GM20000 (cell line): ENCODE measurements around the gene HSPA5.
"Not testable (repeated sequence)": the region's sequence is repeated elsewhere in the genome, so short reads cannot be mapped to it uniquely, and the experiment has no call there.

ENCODE experiments used
- DNase-seq: peaks from one replicate; pipeline ENCODE4 v3.0.0; 2012; ENCODE audit warnings: low spot score
- TF ChIP-seq, protein P1 (sequence below): IDR thresholded peaks from 2 replicates; pipeline ENCODE4 v1.5.1; 2012; ENCODE audit warnings: mild to moderate bottlenecking, control low read depth; ENCODE audit errors: extremely low read depth, missing control alignments

HSPA5 gene

DNA sequence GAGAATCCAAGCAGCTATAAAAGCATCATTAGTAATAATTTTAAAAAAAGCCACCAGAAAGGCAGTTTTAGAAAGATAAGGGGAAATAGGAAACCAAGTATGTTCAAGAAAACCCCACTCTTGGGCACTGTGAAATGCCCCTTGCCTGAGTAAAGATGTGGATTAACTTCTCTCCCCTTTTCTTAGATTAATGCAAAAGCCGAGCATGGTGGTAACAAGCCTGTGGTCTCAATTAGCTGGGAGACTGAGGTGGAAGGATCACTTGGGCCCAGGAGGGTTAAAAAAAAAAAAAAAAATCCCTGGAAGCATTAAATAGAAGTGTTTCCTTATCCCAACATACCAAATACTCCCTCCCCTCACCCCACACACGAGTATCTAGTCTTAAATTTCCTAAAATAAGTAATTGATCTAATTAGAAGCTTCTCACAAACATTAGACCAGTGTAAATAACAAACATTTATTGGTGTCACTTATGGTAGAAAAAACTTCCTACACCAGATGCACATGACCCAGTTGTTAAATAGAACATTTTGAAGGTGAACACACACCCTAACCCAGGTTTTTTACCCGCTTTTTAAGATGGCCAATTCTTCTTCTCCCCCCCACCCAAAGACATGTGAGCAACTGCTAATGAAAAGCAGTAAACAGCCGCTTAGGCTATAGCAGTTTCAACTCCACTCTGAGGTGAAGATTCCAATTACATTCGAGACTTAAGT, 5.2 kb downstream of the HSPA5 start:
- no peak for DNase-seq
- TF ChIP-seq, protein P1, sequence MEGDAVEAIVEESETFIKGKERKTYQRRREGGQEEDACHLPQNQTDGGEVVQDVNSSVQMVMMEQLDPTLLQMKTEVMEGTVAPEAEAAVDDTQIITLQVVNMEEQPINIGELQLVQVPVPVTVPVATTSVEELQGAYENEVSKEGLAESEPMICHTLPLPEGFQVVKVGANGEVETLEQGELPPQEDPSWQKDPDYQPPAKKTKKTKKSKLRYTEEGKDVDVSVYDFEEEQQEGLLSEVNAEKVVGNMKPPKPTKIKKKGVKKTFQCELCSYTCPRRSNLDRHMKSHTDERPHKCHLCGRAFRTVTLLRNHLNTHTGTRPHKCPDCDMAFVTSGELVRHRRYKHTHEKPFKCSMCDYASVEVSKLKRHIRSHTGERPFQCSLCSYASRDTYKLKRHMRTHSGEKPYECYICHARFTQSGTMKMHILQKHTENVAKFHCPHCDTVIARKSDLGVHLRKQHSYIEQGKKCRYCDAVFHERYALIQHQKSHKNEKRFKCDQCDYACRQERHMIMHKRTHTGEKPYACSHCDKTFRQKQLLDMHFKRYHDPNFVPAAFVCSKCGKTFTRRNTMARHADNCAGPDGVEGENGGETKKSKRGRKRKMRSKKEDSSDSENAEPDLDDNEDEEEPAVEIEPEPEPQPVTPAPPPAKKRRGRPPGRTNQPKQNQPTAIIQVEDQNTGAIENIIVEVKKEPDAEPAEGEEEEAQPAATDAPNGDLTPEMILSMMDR: no peak

DNA sequence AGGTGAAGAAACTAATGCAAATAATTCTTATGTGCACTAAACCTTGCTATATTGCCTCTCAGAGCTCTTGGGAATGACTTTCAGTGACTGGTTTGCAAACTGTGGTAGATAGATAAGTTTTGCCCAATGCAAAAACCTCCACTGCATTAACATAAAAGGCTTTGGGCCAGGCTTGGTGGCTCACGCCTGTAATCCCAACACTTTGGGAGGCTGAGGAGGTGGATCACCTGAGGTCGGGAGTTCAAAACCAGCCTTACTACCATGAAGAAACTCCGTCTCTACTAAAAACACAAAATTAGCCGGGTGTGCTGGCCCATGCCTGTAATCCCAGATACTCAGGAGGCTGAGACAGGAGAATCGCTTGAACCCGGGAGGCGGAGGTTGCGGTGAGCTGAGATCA, 7.0 kb downstream of the HSPA5 start:
- DNase-seq: not testable (repeated sequence)

DNA sequence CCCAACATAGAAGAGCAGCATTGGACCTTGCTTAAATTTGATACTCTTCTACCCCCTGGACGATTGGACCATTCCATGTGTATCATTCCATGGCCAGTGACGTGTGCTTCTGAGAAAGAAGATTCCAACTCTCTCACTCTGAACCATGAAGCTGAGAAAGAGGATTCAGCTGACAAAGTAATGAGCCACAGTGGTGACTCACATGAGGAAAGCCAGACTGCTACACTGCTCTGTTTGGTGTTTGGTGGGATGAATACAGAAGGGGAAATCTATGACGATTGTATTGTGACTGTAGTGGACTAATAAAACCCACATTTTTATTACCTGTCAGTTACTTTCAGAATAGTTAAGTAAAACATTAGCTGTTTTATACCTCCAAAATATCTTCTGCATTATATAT, 7.5 kb downstream of the HSPA5 start:
- DNase-seq: no peak
- TF ChIP-seq, protein P1: no peak

DNA sequence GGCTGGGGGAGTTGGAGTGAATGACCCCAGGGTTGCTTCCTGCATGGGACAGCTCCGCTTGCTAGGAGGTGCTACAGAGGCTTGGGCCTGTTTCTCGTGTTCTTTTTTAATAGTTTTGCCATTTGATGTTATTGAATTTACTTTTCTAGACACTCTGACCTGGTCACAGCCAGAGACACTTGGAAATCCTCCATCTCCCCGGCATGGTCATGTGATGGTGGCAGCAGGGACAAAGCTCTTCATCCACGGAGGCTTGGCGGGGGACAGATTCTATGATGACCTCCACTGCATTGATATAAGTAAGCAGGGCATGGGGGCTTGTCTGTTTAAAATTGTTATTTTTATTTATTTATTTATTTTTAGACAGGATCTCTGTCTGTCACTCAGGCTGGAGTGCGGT, 13.4 kb downstream of the HSPA5 start:
- DNase-seq: no peak

DNA sequence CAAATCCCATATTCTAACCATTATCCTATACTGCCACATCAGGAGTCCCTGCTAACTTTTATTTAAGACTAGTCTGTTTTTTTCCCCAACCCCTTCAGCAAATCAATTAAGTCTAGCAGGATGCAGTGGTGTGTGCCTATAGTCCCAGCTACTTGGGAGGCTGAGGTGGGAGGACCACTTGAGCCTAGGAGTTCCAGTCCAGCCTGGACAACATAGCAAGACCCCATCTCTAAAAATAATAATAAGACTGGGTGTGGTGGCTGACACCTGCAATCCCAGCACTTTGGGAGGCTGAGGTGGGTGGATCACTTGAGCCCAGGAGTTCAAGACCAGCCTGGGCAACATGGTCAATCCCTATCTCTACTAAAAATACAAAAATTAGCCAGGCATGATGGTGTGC, 16.3 kb downstream of the HSPA5 start:
- DNase-seq: not testable (repeated sequence)

More for the DNA sequence above, 13.4 kb downstream of the HSPA5 start:
- TF ChIP-seq, protein P1: no peak

DNA sequence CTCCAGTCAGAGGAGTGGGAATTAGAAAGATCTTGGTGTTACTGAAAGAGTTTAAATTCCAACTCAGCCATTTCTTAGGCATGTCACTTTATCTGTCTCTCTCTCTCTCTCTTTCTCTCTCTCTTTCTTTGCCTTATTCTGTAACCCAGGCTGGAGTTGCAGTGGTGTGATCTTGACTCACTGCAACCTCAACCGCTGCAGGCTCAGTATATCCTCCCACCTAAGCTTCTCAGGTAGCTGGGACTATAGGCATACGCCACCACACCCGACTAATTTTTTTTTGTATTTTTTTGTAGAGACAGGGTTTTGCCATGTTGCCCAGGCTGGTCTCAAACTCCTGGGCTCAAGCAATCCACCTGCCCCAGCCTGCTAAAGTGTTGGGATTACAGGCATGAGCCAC, 22.5 kb downstream of the HSPA5 start:
- TF ChIP-seq, protein P1: no peak
- no peak for DNase-seq

DNA sequence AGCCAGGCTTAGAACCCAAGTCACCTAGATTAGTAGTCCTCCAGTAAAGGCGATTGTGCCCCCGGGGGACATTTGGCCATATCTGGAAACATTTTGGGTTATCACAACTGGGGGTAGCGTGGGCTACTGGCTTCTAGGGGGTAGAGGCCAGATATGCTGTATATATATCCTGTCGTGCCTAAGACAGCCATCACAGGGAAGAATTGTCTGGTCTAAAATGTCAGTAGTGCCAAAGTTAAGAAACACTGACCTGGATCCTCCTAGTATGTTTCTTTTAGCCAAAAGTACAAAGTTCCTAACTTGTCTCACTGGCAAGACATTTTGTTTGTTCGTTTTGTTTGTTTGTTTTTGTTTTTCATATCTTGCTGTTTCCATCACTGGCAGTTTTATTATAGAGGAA, 27.0 kb downstream of the HSPA5 start:
- TF ChIP-seq, protein P1: no peak
- DNase-seq: no peak

DNA sequence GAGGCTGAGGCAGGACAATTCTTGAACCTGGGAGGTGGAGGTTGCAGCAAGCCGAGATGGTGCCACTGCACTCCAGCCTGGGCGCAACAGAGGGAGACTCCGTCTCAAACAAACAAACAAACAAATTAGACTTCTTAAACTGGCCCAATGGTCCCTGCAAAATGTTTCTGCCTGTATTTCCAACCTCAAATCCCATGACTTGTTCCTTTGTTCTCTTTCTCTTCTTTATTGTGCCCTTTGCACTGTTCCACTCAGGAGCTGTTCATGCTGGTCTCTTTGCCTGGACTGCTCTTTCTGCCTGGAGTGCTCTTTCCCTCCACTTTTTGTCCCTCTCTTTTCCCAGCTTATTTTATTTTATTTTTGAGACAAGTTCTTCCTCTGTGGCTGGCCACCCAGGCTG, 36.7 kb downstream of the HSPA5 start:
- DNase-seq: no peak
- TF ChIP-seq, protein P1: no peak
